HepG2 (cell line): ENCODE results near the gene PGP. TPM values are rescaled to one million over a fixed set of nuclear protein-coding genes. Genes with fewer than 3 reads are reported as not detected.
A peak's percentile ranks its signal among the peaks of the same experiment; 100 is the strongest.

Experiments used
- ATAC-seq: fragments of 200-7000 bp; cut with Tn5 transposase; 3 replicates; pipeline ENCODE4 v1.9.1; 2020; ENCODE audit warnings: mild to moderate bottlenecking, moderate library complexity
- BruUV-seq: library from RNA; stranded (reverse); fragments of 400-500 nt; replicated peaks from 2 replicates; lab custom pipeline; 2021; lab: Mats Ljungman, UMichigan
- CTCF ChIA-PET: fragments of 300-600 bp; formaldehyde crosslinking; extraction: SDS; loops from one replicate; lab custom pipeline; 2021; ENCODE audit warnings: low total read pairs, inconsistent platforms, low intra/inter-chr PET ratio; lab: Yijun Ruan, JAX
- POLR2A ChIA-PET: fragments of 350-600 bp; sonication (Branson Sonifier 250); formaldehyde crosslinking; loops from one replicate; lab custom pipeline; 2020; ENCODE audit warnings: antibody characterized with exemption, inconsistent platforms; lab: Yijun Ruan, JAX
- DNase-seq: peaks from one replicate; pipeline ENCODE4 v3.0.0-alpha.2; 2015; ENCODE audit warnings: low spot score
- FAIRE-seq: peaks from 3 replicates; lab custom pipeline; 2011; peaks lifted over from hg19 to GRCh38; lab: Jason Lieb, UNC
- H2AFZ ChIP-seq: one replicate; pipeline ENCODE4 v1.6.1; 2011; ENCODE audit warnings: low read length, inconsistent platforms
- H3K27ac ChIP-seq: fragments of 300-600 bp; 3 replicates; pipeline ENCODE4 v1.8.0; 2011; ENCODE audit warnings: mixed run types, mild to moderate bottlenecking, mixed read lengths, low read length, inconsistent platforms; ENCODE audit not compliant: insufficient read depth; ENCODE audit errors: extremely low read length
- H3K27me3 ChIP-seq, 2 experiments: fragments of 200-600 bp in 1 of 2; 2 replicates in 1 of 2; 3 replicates in 1 of 2; pipeline versions ENCODE4 v1.6.0 to v1.8.0; 2011; ENCODE audit warnings: low read length in 2 of 2, mild to moderate bottlenecking in 2 of 2, moderate library complexity in 2 of 2, inconsistent platforms in 1 of 2; ENCODE audit not compliant: insufficient read depth in 2 of 2, control insufficient read depth in 1 of 2
- H3K36me3 ChIP-seq, 2 experiments: fragments of 200-600 bp in 1 of 2; replicated peaks in 1 of 2; 2 replicates in 1 of 2; 3 replicates in 1 of 2; pipeline versions ENCODE4 v1.5.1 to v1.8.0; 2011; ENCODE audit warnings: low read length in 2 of 2, inconsistent platforms in 1 of 2; ENCODE audit not compliant: insufficient read depth in 2 of 2, control insufficient read depth in 1 of 2
- H3K4me1 ChIP-seq: 2 replicates; pipeline ENCODE4 v1.5.1; 2012; ENCODE audit warnings: low read length, inconsistent platforms; ENCODE audit not compliant: insufficient read depth
- H3K4me2 ChIP-seq: 2 replicates; pipeline ENCODE4 v1.6.0; 2011; ENCODE audit warnings: low read depth, low read length, inconsistent platforms
- H3K4me3 ChIP-seq, 3 experiments: fragments of 200-600 bp in 1 of 3; sonication (generic), shearing (Covaris generic) in 1 of 3; replicated peaks in 1 of 3; 2 replicates each; pipeline ENCODE4 v1.5.1; 2011 to 2016; ENCODE audit warnings: low read length in 3 of 3, inconsistent platforms in 2 of 3, low read depth in 2 of 3, mild to moderate bottlenecking in 2 of 3, control low read depth in 1 of 3, mixed read lengths in 1 of 3; ENCODE audit not compliant: insufficient read depth in 1 of 3
- H3K79me2 ChIP-seq: one replicate; pipeline ENCODE4 v1.6.1; 2011; ENCODE audit warnings: low read length, inconsistent platforms; ENCODE audit not compliant: insufficient read depth
- H3K9ac ChIP-seq: 2 replicates; pipeline ENCODE4 v1.6.0; 2011; ENCODE audit warnings: mild to moderate bottlenecking, low read depth, low read length, inconsistent platforms; ENCODE audit not compliant: insufficient read depth
- H3K9me3 ChIP-seq: 2 replicates; pipeline ENCODE4 v1.5.1; 2012; ENCODE audit warnings: mild to moderate bottlenecking, low read length
- H4K20me1 ChIP-seq: 2 replicates; pipeline ENCODE4 v1.6.0; 2011; ENCODE audit warnings: inconsistent platforms, mild to moderate bottlenecking, low read length, moderate library complexity; ENCODE audit not compliant: insufficient read depth
- KDM3A ChIP-seq: IDR thresholded peaks from 2 replicates; pipeline ENCODE4 v1.6.1; 2018; ENCODE audit warnings: low read depth, missing compliant biosample characterization
- ZFY ChIP-seq: sonication (generic); formaldehyde crosslinking; IDR thresholded peaks from 2 replicates; pipeline ENCODE4 v1.4.0; 2020; ENCODE audit warnings: missing genetic modification reagents
- ZNF142 ChIP-seq: sonication (generic); formaldehyde crosslinking; IDR thresholded peaks from 2 replicates; pipeline ENCODE4 v1.4.0; 2020; ENCODE audit warnings: missing genetic modification reagents
- ZNF33B ChIP-seq: sonication (generic); formaldehyde crosslinking; IDR thresholded peaks from 2 replicates; pipeline ENCODE4 v1.5.1; 2020; ENCODE audit warnings: mild to moderate bottlenecking, missing genetic modification reagents
- ZNF563 ChIP-seq: sonication (generic); formaldehyde crosslinking; IDR thresholded peaks from 2 replicates; pipeline ENCODE4 v1.8.0; 2022; ENCODE audit warnings: mild to moderate bottlenecking, moderate library complexity, missing genetic modification reagents
- ZNF660 ChIP-seq: sonication (generic); formaldehyde crosslinking; IDR thresholded peaks from 2 replicates; pipeline ENCODE4 v1.5.1; 2020; ENCODE audit warnings: mild to moderate bottlenecking, low read depth, missing genetic modification reagents, borderline replicate concordance
- ZNF724P ChIP-seq: sonication (generic); formaldehyde crosslinking; IDR thresholded peaks from 2 replicates; pipeline ENCODE4 v1.8.0; 2022; ENCODE audit warnings: missing genetic modification reagents, borderline replicate concordance
- ZUFSP ChIP-seq: sonication (generic); formaldehyde crosslinking; IDR thresholded peaks from 2 replicates; pipeline ENCODE4 v1.9.0; 2021; ENCODE audit warnings: missing genetic modification reagents, mild to moderate bottlenecking, borderline replicate concordance
- WGBS: methylation state at CpG from one replicate; pipeline ENCODE4 v1.1.6; 2017; ENCODE audit warnings: low lambda C conversion rate; 5-methylcytosine and 5-hydroxymethylcytosine counted together
- in situ Hi-C: cut with HindIII; loops from 2 replicates; pipeline ENCODE4 v1.10.0; 2017; ENCODE audit warnings: low pct_unique_long_range_greater_than_20kb; ENCODE audit not compliant: extremely low pct_ligation_motif_present
- intact Hi-C: fragments of 100-400 bp; cut with micrococcal nuclease; formaldehyde crosslinking; loops from one replicate; pipeline ENCODE4 v1.10.0; 2022; ENCODE audit not compliant: unreplicated experiment
- polyA plus RNA-seq, 8 experiments: library from polyadenylated mRNA; depleted of rRNA in 3 of 8; stranded (reverse) in 7 of 8; unstranded in 1 of 8; fragments of >200 nt; fragmentation: Illumina TruSeq in 4 of 8; extraction: Trizol in 4 of 8; gene quantifications; 2 replicates each; pipeline versions ENCODE4 v1.2.1 to v1.2.3, GENCODE V29; 2011 to 2016; ENCODE audit warnings: low read depth in 4 of 8, missing spikeins in 1 of 8, mixed read lengths in 1 of 8; ENCODE audit not compliant: insufficient read depth in 1 of 8
- total RNA-seq, 5 experiments: library from RNA; depleted of rRNA; stranded (reverse); fragments of >200 nt; fragmentation: Illumina TruSeq; extraction: Trizol; gene quantifications; 2 replicates each; pipeline ENCODE4 v1.2.3, GENCODE V29; 2016; ENCODE audit warnings: low read depth in 1 of 5
- TF ChIP-seq, protein P1 (sequence below): IDR thresholded peaks from 2 replicates; pipeline ENCODE4 v1.6.1; 2012; ENCODE audit warnings: inconsistent platforms
- TF ChIP-seq, protein P2 (sequence below): sonication (generic); formaldehyde crosslinking; IDR thresholded peaks from 2 replicates; pipeline ENCODE4 v1.8.0; 2022; ENCODE audit warnings: low read depth, missing genetic modification reagents
- TF ChIP-seq, protein P3 (sequence below): fragments of 450-650 bp; IDR thresholded peaks from 2 replicates; pipeline ENCODE4 v1.6.1; 2016

The PGP gene
- total and polyA plus RNA-seq, 2 of the 13 experiments (the other 11 are each of a cell fraction or from before 2014, with no cell fraction given): 7.3 to 18.3 TPM

- Histone ChIP-seq H3K4me3 (peak within 1 kb of the TSS; percentile 53 to 66 (median 53)), H3K4me1 (peaks cover 54% of the 10 kb centered on the region), H3K36me3 (no peaks in the 10 kb centered on the region), H3K27ac (no peak within 1 kb of the TSS), H2AFZ (no peak within 1 kb of the TSS), H3K79me2 (no peaks in the 10 kb centered on the region), H3K27me3 (peaks cover 2 to 39% of the 10 kb centered on the region in 2 experiments; a peak in 3 of 5 replicates), H4K20me1 (no peaks in the 10 kb centered on the region), H3K9me3 (no peaks in the 10 kb centered on the region), H3K4me2 (peak within 1 kb of the TSS; percentile 71), H3K9ac (peak within 1 kb of the TSS; percentile 44; the same call in 1 of the 2 replicates)
- DNase-seq: no peak
- TF ChIP-seq, protein P1, sequence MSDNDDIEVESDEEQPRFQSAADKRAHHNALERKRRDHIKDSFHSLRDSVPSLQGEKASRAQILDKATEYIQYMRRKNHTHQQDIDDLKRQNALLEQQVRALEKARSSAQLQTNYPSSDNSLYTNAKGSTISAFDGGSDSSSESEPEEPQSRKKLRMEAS: peak; percentile 56
- TF ChIP-seq KDM3A (CRISPR knock-in tag): no peak
- TF ChIP-seq ZNF563 (CRISPR knock-in tag): no peak
- TF ChIP-seq, protein P2, sequence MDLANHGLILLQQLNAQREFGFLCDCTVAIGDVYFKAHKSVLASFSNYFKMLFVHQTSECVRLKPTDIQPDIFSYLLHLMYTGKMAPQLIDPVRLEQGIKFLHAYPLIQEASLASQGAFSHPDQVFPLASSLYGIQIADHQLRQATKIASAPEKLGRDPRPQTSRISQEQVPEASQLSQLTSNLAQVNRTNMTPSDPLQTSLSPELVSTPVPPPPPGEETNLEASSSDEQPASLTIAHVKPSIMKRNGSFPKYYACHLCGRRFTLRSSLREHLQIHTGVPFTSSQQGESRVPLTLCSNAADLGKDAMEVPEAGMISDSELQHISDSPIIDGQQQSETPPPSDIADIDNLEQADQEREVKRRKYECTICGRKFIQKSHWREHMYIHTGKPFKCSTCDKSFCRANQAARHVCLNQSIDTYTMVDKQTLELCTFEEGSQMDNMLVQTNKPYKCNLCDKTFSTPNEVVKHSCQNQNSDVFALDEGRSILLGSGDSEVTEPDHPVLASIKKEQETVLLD: peak; percentile 39; the same call in 1 of the 2 replicates
- TF ChIP-seq ZNF33B (CRISPR knock-in tag): no peak
- no peak for TF ChIP-seq ZNF142
- TF ChIP-seq, protein P3, sequence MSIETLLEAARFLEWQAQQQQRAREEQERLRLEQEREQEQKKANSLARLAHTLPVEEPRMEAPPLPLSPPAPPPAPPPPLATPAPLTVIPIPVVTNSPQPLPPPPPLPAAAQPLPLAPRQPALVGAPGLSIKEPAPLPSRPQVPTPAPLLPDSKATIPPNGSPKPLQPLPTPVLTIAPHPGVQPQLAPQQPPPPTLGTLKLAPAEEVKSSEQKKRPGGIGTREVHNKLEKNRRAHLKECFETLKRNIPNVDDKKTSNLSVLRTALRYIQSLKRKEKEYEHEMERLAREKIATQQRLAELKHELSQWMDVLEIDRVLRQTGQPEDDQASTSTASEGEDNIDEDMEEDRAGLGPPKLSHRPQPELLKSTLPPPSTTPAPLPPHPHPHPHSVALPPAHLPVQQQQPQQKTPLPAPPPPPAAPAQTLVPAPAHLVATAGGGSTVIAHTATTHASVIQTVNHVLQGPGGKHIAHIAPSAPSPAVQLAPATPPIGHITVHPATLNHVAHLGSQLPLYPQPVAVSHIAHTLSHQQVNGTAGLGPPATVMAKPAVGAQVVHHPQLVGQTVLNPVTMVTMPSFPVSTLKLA: no peak
- no peak for TF ChIP-seq ZUFSP (CRISPR knock-in tag)
- peak; percentile 47 for TF ChIP-seq ZFY (CRISPR knock-in tag)
- no peak for TF ChIP-seq ZNF660 (CRISPR knock-in tag)
- TF ChIP-seq ZNF724P (CRISPR knock-in tag): no peak
- CTCF ChIA-PET: no interaction called here
- 0% methylated on average over 3 of the region's 129 CpGs for WGBS
- FAIRE-seq: no peak
- no TSS peak for BruUV-seq
- ATAC-seq: peak; percentile 19; the same call in 2 of the 3 replicates
- POLR2A ChIA-PET: interaction anchor here (0.6 to 2.9 kb wide), 3 partner anchors 8 to 55 kb away, joined by 3 to 19 read pairs (median 5); partner anchors contain the start of genes ECI1 and TRAF7
- intact Hi-C loops (loop anchor here (5.0 kb wide), 2 partner anchors 34 to 56 kb away; partner anchors contain the start of gene ECI1), in situ Hi-C loops (no loop called here)
These were observed 18.3 kb downstream of the PGP start, which contains the start of gene CASKIN1 for GRCh38 chr16:2196162-2196980. Gene CASKIN1, minus strand, starts transcription at chr16:2196605. Its CDS starts 173 bp downstream, at chr16:2196432.
